Stimulated activated CD4-positive, alpha-beta T cell treated with anti-CD3 and anti-CD28 coated beads, Interleukin-15, amount 100 ng/mL, for 48 hours (primary cell): Measurements from ENCODE around the gene ASTN2.

ENCODE experiments used
- DNase-seq, 2 donors: peaks; one replicate each; pipeline ENCODE4 v3.0.0-alpha.2; 2020; ENCODE audit warnings: low read depth in 2 of 2

The ASTN2 gene

DNA sequence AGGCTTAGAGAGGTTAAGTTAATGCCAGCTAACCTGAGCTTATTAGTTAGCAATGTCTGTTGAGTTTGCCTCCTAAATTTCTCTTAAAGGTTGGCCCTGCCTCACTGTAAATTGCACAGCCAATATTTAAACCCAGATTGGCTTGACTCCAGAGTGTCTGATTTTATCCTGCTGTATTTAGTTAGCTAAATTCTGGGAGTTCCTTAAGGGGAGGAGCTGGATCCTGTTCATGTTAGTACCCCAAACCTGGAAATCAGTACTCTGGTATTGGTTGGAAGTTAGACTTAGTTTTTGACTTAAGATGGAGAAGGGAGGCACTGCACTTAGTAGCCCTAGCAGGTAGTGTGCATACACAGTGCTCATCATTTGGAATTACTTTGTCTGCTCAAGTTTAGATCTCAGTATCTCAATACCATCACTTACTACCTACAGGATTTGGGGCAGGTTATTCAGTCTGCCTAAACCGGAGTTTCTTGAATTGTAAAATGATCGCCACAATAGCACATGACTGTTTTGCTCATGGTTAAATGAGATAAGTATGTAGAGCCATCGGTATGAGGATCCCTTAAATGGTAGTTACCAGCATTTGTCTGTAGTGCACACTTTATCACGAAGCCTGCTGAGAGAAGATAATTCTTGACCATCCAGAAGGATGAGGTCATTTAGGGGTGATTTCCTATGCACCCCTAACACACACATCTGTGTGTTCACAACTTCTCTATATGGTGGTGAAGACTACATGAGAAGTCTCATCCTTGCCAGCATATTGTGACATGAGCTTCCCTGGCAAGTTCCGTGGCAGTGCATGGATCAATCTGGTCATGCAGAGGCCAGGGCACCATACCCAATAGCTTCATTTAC lies 992.5 kb downstream of the ASTN2 start:
- no peak for DNase-seq

DNA sequence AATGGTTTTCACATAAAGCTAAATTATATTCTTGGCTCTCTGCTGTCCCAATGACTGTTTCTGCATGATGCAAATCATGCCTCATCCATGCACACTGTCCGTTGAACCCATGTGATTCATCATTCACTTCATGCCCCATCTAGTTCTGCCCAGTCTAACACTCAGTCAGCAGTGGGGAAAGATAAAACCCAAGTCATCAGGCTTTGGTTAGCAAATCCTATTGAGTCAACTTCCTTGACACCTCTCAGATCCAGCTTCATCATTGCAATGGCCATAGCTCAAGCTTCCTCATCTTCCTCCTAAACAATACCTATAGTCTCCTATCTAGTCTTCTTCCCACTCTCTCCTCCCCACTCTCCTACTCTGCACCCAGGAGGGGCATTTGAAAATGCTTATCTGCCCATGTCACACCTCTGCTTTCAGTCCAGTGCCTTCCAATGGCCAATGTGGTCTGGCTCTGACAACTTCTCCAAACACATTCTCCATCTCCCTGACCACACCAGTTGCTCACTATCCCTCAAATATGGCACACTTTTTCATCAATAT lies 993.8 kb downstream of the ASTN2 start:
- DNase-seq: no peak

DNA sequence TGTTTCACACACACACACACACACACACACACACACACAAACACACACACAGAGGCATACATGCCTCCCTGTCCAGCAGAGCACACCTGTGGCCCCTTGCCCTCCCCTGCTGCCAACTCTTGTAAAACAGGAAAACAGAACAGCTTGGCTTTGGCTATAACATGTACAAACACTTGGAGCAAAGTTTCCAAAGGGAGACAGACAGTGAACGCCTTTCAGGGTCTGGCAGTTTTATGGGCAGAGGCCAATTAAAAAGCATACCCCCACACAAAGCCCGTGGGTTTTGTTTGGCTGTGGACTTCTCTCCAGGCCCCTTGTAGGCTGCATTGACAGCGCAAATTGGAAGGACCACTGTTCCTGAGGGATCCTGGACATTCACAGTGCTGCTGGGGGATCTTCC lies 995.7 kb downstream of the ASTN2 start:
- DNase-seq: no peak

DNA sequence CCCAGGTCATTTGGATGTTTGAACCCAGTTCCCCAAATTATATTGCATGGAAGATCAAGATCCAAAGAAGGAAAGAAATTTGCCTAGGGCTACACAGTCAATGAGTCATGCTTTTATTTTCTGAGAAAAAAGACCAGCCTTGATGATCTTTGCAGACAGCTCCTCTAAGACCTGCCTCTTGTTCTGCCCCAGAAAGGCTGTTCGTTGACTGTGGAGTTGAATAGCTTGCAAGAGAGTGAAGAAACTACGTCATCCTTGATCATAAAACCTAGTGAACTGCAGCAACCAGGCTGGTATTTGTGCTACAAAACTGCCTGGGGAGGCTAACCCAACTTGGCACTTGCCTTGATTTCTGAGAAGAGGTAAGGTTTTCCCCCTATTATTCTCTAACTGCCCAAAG lies 997.4 kb downstream of the ASTN2 start:
- DNase-seq: no peak

DNA sequence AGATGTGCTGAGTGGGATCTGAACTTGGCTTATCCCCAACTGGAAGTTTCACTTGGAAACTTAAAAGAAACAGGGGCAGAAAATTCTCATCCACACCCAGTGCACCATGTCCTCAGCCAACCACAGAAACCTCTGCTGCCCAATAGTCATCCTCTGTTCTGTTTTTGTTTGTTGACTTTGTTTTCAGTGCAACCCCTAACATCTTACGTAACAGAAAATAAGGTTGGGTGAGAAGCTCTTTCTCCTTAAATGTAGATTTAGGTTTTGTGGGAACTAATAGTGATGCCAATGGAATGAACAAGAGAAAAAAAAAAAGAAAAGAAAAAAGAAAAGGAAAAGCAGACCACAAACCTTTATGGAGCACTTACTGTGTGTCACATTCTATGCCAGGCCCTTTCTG lies 998.4 kb downstream of the ASTN2 start:
- DNase-seq: no peak

DNA sequence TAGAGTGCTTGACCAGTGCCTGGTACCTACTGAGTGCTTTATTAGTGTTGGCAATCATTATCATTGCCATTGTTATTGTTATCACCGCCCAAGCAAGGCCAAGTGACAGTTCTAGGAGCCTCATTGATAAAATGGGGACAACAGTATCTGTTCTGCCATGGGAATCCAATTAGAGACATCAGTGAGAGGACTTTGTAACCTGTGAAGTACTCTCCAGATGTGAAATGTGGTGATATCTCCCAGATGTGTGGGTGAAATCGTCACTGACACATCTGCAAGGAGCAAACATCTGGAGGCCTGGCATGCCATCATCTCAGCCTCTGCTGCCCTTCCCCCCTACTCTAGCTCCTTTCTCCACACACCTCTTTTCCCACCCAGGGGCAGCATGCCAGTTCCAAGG lies 1000.5 kb downstream of the ASTN2 start:
- no peak for DNase-seq

GRCh38 chr9:116411506-116411905 lies 1003.4 kb downstream of the ASTN2 start:
- DNase-seq: no peak

DNA sequence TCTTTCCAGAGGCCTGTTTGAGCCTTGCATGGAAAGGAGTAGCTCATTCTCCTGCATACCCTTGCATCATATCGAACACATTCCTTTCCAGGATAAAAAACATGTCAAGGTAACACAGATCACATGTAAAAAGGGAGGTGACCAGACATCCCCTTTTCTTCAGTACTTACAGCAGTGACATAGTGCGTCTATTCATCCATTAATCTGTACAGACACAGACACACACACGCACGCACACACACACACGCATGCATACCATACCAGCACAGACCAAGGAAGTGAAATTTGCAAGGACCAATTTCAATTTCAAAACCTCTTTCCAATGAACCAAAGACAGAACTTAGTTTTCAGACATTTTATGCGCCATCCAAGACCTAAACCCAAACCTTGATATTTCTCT lies 1005.2 kb downstream of the ASTN2 start:
- DNase-seq: no peak

DNA sequence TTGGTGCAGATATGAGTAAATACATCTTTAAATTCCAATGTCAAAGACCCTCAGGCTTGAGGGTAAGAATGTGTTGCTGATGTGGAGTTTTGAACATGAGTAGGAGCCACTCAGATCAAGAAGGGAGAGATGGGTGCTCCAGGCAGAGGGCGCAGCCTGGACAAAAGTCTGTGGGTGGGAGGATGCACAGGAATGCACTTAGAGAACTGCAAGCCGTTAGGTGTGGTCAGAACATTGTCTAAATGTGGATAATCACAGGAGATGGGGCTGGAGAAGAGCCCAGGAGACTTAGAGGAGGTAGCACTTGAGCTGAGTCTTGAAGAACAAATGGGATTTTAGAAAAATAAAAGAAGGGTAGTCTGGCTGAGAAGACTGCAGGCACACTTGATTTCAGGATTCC lies 1005.7 kb downstream of the ASTN2 start:
- no peak for DNase-seq

- no peak for DNase-seq
Measured at GRCh38 chr9:116406469-116406868, 1008.4 kb downstream of the ASTN2 start.

GRCh38 chr9:116405321-116405720 lies 1009.5 kb downstream of the ASTN2 start:
- no peak for DNase-seq

DNA sequence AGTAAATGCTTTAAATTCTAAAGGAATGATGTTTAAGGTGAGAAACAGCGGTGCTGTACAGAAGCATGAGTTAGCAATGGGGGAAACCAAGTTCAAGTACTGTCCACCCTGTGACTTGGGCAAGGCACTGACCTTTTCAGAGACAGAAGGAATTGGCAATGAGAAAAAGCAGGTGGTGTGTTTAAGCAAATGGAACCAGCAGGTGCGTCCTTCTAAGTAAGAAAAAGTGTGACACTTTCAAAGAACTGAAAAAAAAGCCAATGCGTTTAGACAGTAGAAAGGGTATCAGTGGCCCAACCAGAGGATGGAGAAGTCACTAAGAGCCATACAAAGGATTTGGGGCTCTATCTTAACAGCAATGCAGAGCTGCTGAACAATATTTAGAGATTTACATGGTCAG lies 1010.6 kb downstream of the ASTN2 start:
- no peak for DNase-seq

- DNase-seq: no peak
Measured at GRCh38 chr9:116403171-116403570, 1011.7 kb downstream of the ASTN2 start.

DNA sequence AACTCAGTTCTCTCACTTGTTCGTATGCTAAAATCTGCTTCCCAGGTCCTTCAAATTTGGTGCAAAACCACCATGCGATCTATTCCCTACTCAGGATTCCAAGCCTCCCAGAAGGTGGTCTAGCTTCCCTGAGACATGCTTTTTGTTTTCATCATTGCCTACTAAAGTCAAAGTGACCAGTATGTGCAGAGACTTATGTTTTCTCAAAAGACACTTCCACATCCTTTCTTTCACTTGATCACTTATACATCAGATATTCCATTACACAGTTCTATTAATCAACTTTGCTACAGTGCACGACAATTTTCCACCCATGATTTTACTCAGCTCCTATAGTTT lies 1019.2 kb downstream of the ASTN2 start:
- DNase-seq: no peak

- DNase-seq: no peak
Measured at GRCh38 chr9:116394894-116395698, 1019.8 kb downstream of the ASTN2 start.

- no peak for DNase-seq
Measured at GRCh38 chr9:116394070-116394469, 1020.8 kb downstream of the ASTN2 start.

DNA sequence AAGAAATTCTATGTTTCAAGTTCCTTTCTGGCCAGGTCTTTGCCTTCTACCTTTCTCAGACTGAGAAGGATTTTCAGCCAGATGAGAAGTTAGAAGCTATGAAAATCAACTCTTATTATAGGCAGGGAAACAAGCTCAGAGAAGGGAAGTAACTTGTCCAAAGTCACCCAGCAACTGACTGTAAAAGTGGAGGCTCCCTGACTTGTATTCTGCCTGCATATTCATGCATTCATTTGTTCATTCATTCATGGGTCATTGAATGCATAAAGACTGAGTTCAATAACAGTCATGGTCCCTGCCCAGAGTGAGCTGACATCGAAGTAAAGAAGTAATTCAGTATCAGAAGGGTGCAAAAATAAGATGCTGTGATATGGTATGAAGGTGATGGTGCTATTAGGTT lies 1021.7 kb downstream of the ASTN2 start:
- DNase-seq: no peak

GRCh38 chr9:116391306-116391900 lies 1023.5 kb downstream of the ASTN2 start:
- DNase-seq: no peak

DNA sequence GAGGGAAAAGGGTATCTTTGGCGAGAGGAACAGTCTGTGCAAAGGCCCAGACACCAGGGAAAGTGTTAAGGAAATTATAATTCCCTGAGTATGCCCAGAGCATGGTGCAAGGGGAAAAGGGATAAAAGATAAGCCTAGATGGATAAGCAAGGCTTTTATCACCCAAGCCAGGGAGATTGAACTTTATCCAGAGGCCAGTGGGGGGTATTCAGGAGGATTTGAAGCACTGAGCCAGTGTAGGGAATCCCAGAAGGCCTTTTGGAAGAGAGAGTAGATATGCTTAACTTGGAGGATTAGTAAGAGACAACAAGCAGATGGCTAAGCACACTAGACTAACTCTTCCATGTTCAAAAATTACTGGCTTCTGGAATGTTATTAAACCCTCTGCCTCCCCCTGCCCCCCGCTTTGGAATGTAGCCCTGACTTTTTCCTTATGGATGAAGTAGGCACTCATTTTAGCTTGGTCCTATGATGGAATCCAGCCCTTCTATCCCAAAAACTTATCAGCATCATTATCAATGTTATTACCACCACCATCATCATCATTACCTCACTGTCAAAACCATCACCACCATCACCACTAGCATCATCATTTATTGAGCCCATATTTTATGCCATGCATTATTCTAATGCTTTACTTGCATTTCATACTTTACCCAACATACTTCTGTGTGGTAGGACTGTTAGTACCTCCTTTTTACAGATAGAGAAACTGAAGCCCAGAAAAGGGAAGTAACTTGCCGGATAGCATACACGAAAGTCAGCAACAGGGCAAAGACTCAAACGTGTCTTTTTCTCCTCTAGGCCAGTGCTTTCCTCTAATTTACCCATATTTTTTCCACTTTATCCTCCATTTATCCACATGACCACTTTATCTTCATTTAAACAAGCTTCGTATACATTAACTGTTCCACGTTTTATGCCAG lies 1024.3 kb downstream of the ASTN2 start:
- DNase-seq: no peak

- no peak for DNase-seq
Measured at GRCh38 chr9:116389541-116390302, 1025.1 kb downstream of the ASTN2 start.
